Measurements from ENCODE around the gene PDLIM5.

- TF ChIP-seq POLR2AphosphoS5 (IDR thresholded peaks at IDR 0.05; ENCODE audit: low read depth, low read length) (no peak), POLR2A (IDR thresholded peaks at IDR 0.05; ENCODE audit: low read depth, low read length) (no peak)
These were observed 110.5 kb downstream of the PDLIM5 start for GRCh38 chr4:94562285-94562684.

Data from GM12891 (cell line).